NCI-H82 treated with DMSO at 0.1 percent for 48 hours (cell line): ENCODE results near the gene ARHGAP8.
"Not testable (repeated sequence)": the region's sequence is repeated elsewhere in the genome, so short reads cannot be mapped to it uniquely, and the experiment has no call there.

Experiments used
- DNase-seq: peaks from one replicate; lab custom pipeline; 2025; ENCODE audit not compliant: unreplicated experiment; lab: John Stamatoyannopoulos, UW

Gene ARHGAP8

DNA sequence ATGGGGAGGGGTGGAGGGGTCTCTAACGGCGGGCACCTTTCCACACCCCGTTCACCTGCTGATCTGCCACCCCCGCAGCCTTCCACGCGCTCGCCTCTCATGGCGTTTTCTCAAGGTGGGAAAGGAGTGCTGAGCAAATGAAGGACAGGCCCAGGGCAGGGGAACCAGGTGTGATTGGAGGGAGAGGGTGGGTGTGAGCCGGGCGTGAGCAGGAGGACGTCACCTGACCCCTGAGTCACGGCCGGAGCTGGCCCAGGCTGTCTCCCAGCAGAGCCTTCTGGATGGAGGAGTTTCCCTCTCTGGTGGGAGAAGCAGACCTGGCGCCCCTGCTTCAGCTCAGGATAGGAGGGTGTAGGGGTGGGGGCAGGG, 14.0 kb upstream of the ARHGAP8 start:
- no peak for DNase-seq

DNA sequence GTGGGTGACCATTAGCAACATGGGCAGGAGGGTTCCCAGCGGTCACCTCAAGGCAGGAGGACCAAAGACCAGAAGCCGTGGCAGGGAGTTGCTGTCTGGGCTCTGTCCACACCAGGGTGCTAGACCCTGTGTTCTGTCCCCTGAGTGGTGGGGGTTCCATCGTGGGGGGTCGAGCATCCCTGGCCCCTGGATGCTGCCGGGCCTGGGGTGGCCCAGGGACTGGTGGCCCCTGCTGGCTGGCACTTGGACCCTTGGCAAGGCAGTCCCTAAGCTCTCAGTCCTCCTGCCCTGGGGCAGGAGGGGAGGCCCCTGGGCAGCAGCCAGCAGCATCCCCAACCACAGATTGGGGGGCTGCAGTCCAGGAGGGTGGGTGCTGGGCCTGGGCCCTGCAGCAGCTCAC, 13.4 kb upstream of the ARHGAP8 start:
- no peak for DNase-seq

DNA sequence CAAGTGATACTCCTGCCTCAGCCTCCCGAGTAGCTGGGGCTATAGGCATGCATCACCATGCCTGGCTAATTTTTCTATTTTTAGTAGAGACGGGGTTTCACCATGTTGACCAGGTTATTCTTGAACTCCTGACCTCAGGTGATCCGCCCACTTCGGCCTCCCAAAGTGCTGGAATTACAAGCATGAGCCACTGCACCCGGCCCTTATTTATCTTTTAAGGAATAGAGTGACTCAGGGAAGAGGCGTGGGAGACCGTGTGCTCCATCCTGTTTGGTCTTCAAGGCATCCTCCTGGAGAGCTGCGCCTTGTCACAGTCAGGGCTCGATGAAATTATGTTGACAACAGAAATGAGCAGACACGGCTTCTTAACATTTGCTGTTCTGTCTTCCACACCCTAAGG, 12.7 kb upstream of the ARHGAP8 start:
- DNase-seq: not testable (repeated sequence)

DNA sequence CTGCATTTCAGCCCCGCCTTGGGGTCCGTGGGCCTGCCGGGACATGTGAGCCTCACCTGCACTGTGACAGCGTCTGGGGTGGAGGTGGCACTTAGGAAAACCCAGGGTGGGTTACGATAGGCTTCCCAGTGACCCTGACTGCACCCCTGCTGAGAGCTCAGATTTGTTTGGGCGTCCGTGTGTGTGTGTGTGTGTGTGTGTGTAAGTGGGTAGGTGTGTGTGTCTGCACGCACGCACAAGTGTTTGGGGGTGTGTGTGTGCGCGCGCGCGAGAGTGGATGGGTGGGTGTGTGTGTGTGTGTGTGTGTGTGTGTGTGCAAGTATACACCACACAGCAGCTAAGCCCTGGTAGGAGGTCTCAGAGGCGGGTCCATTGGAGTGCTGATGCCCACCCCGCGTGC, 12.1 kb upstream of the ARHGAP8 start:
- DNase-seq: no peak

DNA sequence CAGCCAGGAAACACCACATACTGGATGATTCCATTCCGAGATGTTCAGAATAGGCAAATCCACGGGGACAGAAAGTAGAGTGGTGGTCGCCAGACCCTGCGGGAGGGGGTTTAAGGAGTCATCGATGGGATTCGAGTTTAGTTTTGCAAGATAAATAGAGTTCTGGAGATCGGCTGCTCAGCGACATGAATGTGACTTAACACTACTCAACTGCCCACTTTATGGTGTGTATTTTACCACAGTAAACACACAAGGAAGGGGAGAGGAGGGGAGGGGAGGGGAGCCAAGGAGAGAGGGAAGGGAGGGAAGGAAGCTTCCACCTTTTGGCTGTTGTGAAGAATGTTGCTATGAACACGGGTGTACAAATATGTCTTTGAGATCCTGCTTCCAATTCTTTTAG, 10.4 kb upstream of the ARHGAP8 start:
- DNase-seq: no peak

- DNase-seq: no peak
These were observed 9.1 kb upstream of the ARHGAP8 start for GRCh38 chr22:44743247-44743646.

DNA sequence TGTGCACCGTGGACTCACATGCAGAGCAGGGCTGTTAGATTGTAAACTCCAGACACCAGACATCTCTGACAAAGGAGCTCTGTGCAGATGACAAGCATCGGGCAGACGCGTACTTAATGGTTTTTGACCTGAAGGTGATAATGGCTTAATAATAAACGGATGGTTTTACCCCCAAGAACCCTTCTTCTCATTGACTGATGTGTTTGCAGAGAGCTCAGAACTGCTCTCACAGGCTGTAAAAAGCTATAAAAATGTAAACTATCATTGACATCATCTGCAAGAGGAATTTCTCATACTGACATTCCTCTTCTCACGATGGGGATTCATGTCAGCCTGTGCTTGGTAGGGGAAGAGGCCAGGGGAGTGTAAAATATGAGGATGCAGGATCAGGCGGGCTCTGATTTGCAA, 8.6 kb upstream of the ARHGAP8 start:
- no peak for DNase-seq

GRCh38 chr22:44745853-44746789, 6.3 kb upstream of the ARHGAP8 start:
- DNase-seq: no peak

DNA sequence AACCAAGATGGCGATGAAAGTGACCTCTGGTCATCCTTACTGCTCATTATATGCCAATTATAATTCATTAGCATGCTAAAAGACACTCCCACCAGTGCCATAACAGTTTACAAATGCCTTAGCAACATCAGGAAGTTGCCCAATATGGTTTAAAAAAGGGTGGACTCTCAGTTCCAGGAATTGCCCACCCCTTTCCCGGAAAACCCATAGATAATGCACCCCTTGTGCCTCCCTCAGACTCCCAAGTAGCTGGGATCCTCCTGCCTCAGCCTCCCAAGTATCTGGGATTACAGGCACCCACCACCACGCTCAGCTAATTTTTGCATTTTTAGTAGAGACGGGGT, 4.6 kb upstream of the ARHGAP8 start:
- DNase-seq: not testable (repeated sequence)

DNA sequence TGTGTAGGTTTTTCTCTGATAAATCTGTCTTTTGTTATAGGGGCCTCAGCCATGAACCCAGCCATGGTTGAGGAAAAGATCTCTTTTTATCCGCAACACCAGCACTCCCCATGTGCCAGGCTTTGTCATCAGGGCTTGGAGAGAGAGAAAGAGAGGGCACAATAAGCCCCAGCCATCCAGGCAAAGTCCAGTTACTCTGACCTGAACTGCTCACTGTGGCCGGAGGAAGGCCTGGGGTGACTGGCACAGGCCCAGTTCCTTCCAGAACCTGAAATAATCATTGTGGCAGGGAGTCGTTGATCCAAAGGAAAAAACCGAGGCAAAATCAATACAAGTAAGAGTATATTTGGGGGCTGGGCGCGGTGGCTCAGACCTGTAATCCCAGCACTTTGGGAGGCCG, 3.9 kb upstream of the ARHGAP8 start:
- no peak for DNase-seq

GRCh38 chr22:44750481-44750880, 1.9 kb upstream of the ARHGAP8 start:
- no peak for DNase-seq

GRCh38 chr22:44753189-44754042, 1.0 kb downstream of the ARHGAP8 start:
- no peak for DNase-seq

- DNase-seq: no peak
These were observed 2.6 kb downstream of the ARHGAP8 start for GRCh38 chr22:44754998-44755397.

- no peak for DNase-seq
These were observed 3.0 kb downstream of the ARHGAP8 start for GRCh38 chr22:44755417-44755816.

DNA sequence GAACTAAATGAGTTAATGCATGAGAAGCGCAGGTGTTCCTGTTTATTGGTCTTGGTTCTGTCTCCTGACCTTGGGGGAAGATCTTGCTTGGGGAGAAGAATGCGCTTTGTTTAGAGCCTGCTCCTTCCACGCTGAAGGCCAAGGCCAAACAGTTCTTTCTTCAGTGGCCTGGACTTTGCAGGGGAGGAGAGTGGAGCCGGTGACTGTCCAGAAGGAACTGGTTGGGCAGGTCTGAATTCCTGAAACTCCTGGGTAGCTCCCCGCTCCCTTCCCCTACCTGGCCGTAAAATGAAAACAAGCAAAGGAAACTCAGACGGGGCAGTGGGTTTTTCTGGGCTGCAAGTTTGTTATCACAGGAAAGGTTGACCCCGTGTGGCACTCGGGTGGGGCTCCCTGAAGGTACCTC, 3.6 kb downstream of the ARHGAP8 start:
- no peak for DNase-seq

GRCh38 chr22:44758344-44758973, 6.1 kb downstream of the ARHGAP8 start:
- DNase-seq: no peak

GRCh38 chr22:44759001-44759400, 6.6 kb downstream of the ARHGAP8 start:
- DNase-seq: no peak

GRCh38 chr22:44759430-44760310, 7.3 kb downstream of the ARHGAP8 start:
- no peak for DNase-seq

DNA sequence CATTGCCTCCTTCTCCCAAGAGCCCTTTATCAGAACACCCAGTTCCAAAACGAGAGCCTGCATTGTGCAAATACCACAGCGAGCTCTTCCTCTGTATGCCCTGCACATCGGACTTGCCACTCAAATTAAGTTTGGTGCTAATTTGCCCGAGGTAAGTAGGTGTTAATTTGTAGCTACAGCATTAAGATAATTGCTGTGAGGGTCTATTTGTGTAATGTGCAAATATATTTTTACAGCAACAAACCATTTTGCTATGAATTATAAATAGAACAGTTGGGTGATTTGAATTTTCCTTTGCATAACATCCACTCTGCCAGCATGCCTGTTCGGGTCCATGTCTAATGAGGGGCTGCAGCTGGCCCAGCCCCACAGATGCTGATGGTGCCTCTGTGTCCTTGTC, 8.1 kb downstream of the ARHGAP8 start:
- DNase-seq: no peak

GRCh38 chr22:44761025-44761424, 8.7 kb downstream of the ARHGAP8 start:
- no peak for DNase-seq

GRCh38 chr22:44764373-44764772, 12.0 kb downstream of the ARHGAP8 start:
- DNase-seq: no peak
